PC-3 (cell line): ENCODE measurements around the gene EMP2.

Experiments used
- CTCF ChIP-seq: fragments of 300-600 bp; sonication (generic); conservative IDR thresholded peaks from 2 replicates; pipeline ENCODE4 v1.5.1; 2017; ENCODE audit warnings: antibody characterized with exemption, low read depth, mild to moderate bottlenecking, low read length
- EZH2 ChIP-seq: fragments of 300-600 bp; sonication (generic); IDR thresholded peaks from one replicate; pipeline ENCODE4 v1.6.1; 2017; ENCODE audit warnings: antibody characterized with exemption, mild to moderate bottlenecking, low read length; ENCODE audit not compliant: unreplicated experiment
- EZH2phosphoT487 ChIP-seq: fragments of 300-600 bp; sonication (generic); IDR thresholded peaks from 2 replicates; pipeline ENCODE4 v1.6.1; 2018; ENCODE audit warnings: mild to moderate bottlenecking, antibody characterized with exemption, low read length, borderline replicate concordance

DNA sequence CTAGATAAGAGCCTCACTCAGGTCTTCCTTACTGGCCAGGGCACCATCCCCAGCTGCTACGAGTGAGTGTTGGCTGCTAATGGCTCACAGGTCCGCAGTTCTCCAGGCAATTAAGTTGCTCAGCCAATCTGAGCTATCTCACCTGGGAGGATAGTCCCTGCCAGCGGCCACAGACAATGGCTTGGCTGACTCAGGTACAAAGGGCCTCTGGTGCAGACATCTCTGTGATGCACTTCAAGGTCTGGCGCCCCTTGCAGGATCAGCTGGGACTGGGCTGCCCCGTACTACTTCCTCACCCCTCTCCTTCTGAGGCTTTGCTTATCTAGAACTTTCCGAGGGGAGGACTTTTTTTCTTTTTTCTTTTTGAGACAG, 49.2 kb upstream of the EMP2 start:
- TF ChIP-seq CTCF: no peak
- TF ChIP-seq EZH2: no peak
- no peak for TF ChIP-seq EZH2phosphoT487
